Fibroblast of mammary gland (primary cell): ENCODE measurements around the gene RXRG.

ENCODE experiments used
- DNase-seq: peaks from one replicate; pipeline ENCODE4 v3.0.0-alpha.2; 2010; ENCODE audit warnings: low read depth
- H3K4me3 ChIP-seq: 2 replicates; pipeline ENCODE4 v1.5.1; 2011; ENCODE audit warnings: low read depth, mild to moderate bottlenecking, low read length, moderate library complexity; ENCODE audit not compliant: control insufficient read depth
- TF ChIP-seq, protein P1 (sequence below): conservative IDR thresholded peaks from 2 replicates; pipeline ENCODE4 v1.5.1; 2011; ENCODE audit warnings: low read depth, low read length, inconsistent platforms; ENCODE audit not compliant: control insufficient read depth, insufficient read depth

RXRG gene

GRCh38 chr1:165392634-165393571 is 52.0 kb downstream of the RXRG start:
- TF ChIP-seq, protein P1, sequence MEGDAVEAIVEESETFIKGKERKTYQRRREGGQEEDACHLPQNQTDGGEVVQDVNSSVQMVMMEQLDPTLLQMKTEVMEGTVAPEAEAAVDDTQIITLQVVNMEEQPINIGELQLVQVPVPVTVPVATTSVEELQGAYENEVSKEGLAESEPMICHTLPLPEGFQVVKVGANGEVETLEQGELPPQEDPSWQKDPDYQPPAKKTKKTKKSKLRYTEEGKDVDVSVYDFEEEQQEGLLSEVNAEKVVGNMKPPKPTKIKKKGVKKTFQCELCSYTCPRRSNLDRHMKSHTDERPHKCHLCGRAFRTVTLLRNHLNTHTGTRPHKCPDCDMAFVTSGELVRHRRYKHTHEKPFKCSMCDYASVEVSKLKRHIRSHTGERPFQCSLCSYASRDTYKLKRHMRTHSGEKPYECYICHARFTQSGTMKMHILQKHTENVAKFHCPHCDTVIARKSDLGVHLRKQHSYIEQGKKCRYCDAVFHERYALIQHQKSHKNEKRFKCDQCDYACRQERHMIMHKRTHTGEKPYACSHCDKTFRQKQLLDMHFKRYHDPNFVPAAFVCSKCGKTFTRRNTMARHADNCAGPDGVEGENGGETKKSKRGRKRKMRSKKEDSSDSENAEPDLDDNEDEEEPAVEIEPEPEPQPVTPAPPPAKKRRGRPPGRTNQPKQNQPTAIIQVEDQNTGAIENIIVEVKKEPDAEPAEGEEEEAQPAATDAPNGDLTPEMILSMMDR = peak; percentile 93
- H3K4me3 ChIP-seq = peak overlapping the region; percentile 8
- peak; percentile 95 for DNase-seq

GRCh38 chr1:165389609-165390008 is 55.3 kb downstream of the RXRG start:
- TF ChIP-seq, protein P1 = no peak
- no peak overlapping the region for H3K4me3 ChIP-seq
- DNase-seq = no peak

GRCh38 chr1:165387961-165388360 is 57.0 kb downstream of the RXRG start:
- peak; percentile 55 for DNase-seq

GRCh38 chr1:165387505-165387904 is 57.4 kb downstream of the RXRG start:
- DNase-seq = peak; percentile 15
- TF ChIP-seq, protein P1 = no peak
- no peak overlapping the region for H3K4me3 ChIP-seq

More at GRCh38 chr1:165387961-165388360, 57.0 kb downstream of the RXRG start:
- TF ChIP-seq, protein P1 = no peak
- no peak overlapping the region for H3K4me3 ChIP-seq

- TF ChIP-seq, protein P1 = no peak
Observed at GRCh38 chr1:165383599-165384405, 61.1 kb downstream of the RXRG start.

DNA sequence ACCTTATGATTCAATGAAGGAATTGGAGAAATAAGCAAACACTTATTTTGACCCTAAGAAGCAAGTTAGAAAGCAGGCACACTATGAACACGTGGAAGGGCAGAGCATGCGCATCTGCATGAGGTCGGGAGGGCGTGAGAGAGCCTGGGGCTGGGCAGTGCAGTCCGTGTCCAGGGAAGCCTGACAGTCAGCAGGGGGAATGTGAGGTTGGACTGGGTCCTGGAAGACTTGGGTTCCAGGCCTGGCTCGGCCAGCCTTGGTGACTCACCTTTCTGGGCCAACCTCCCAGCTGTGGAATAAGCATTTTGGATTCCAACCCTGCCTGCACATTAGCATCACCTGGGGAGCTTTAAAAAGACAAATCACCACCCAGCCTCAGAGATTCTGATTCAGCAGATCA is 61.9 kb downstream of the RXRG start:
- TF ChIP-seq, protein P1 = no peak
- H3K4me3 ChIP-seq = no peak overlapping the region
- DNase-seq = peak; percentile 96

More at GRCh38 chr1:165383599-165384405, 61.1 kb downstream of the RXRG start:
- no peak overlapping the region for H3K4me3 ChIP-seq
- no peak for DNase-seq
